GM18867 (cell line): Measurements from ENCODE around the gene CDCA7.
"Not testable (repeated sequence)": the region's sequence is repeated elsewhere in the genome, so short reads cannot be mapped to it uniquely, and the experiment has no call there.

ENCODE experiments used
- ATAC-seq: cut with Tn5 transposase; IDR thresholded peaks from one replicate; pipeline ENCODE4 v1.9.1; 2021; ENCODE audit warnings: mild to moderate bottlenecking, moderate library complexity; ENCODE audit not compliant: unreplicated experiment

Gene CDCA7

GRCh38 chr2:173354582-173355131 is at the start of gene CDCA7:
Gene CDCA7 (plus strand): TSS chr2:173354872. CDS start chr2:173354964, 92 bp downstream.
- ATAC-seq: peak; percentile 36

GRCh38 chr2:173305303-173305702 is 49.4 kb upstream of the CDCA7 start:
- no peak for ATAC-seq

- no peak for ATAC-seq
These were observed 47.4 kb upstream of the CDCA7 start for GRCh38 chr2:173307293-173307692.

- not testable (repeated sequence) for ATAC-seq
These were observed 45.3 kb upstream of the CDCA7 start for GRCh38 chr2:173309370-173309769.

- ATAC-seq: no peak
These were observed 42.6 kb upstream of the CDCA7 start for GRCh38 chr2:173311844-173312606.

- no peak for ATAC-seq
These were observed 31.3 kb upstream of the CDCA7 start for GRCh38 chr2:173323371-173323770.

- no peak for ATAC-seq
These were observed 27.9 kb upstream of the CDCA7 start for GRCh38 chr2:173326806-173327205.

GRCh38 chr2:173327421-173327820 is 27.3 kb upstream of the CDCA7 start:
- ATAC-seq: no peak

- not testable (repeated sequence) for ATAC-seq
These were observed 21.7 kb upstream of the CDCA7 start for GRCh38 chr2:173333003-173333402.

- ATAC-seq: no peak
These were observed 14.9 kb upstream of the CDCA7 start for GRCh38 chr2:173339807-173340206.

GRCh38 chr2:173343921-173344320 is 10.8 kb upstream of the CDCA7 start:
- no peak for ATAC-seq

- ATAC-seq: no peak
These were observed 8.6 kb upstream of the CDCA7 start for GRCh38 chr2:173346035-173346434.

GRCh38 chr2:173347305-173348168 is 7.1 kb upstream of the CDCA7 start:
- no peak for ATAC-seq

GRCh38 chr2:173349287-173349686 is 5.4 kb upstream of the CDCA7 start:
- ATAC-seq: no peak

GRCh38 chr2:173350383-173350782 is 4.3 kb upstream of the CDCA7 start:
- no peak for ATAC-seq

GRCh38 chr2:173351879-173352278 is 2.8 kb upstream of the CDCA7 start:
- no peak for ATAC-seq

- no peak for ATAC-seq
These were observed 1.1 kb upstream of the CDCA7 start for GRCh38 chr2:173353556-173353955.

GRCh38 chr2:173354073-173354581 is 545 bp upstream of the CDCA7 start:
- peak; percentile 34 for ATAC-seq

- peak; percentile 14 for ATAC-seq
These were observed 627 bp downstream of the CDCA7 start for GRCh38 chr2:173355132-173355865.

- ATAC-seq: no peak
These were observed 1.3 kb downstream of the CDCA7 start for GRCh38 chr2:173355866-173356508.
